Stomach smooth muscle (tissue), 2 donors: ENCODE results near the gene SPSB4.
A peak's percentile ranks its signal among the peaks of the same experiment; 100 is the strongest.

Source experiments
- H3K27ac ChIP-seq: one replicate; pipeline ENCODE4 v1.7.0; 2013; ENCODE audit warnings: mild to moderate bottlenecking, low read length, inconsistent platforms
- H3K27me3 ChIP-seq, 2 donors: one replicate each; pipeline ENCODE4 v1.7.0; 2013; ENCODE audit warnings: low read length in 2 of 2; ENCODE audit not compliant: insufficient read depth in 2 of 2, control insufficient read depth in 1 of 2
- H3K36me3 ChIP-seq, 2 donors: one replicate each; pipeline ENCODE4 v1.7.0; 2013; ENCODE audit warnings: low read length in 2 of 2; ENCODE audit not compliant: control insufficient read depth in 2 of 2, insufficient read depth in 2 of 2
- H3K4me1 ChIP-seq: one replicate; pipeline ENCODE4 v1.7.0; 2013; ENCODE audit warnings: low read length; ENCODE audit not compliant: control insufficient read depth, insufficient read depth
- H3K4me3 ChIP-seq, 2 donors: one replicate each; pipeline ENCODE4 v1.7.0; 2013; ENCODE audit warnings: low read length in 2 of 2
- H3K9ac ChIP-seq, 2 donors: one replicate each; pipeline ENCODE4 v1.7.0; 2013; ENCODE audit warnings: low read length in 2 of 2, mild to moderate bottlenecking in 1 of 2
- H3K9me3 ChIP-seq, 2 donors: one replicate each; pipeline ENCODE4 v1.7.0; 2013; ENCODE audit warnings: low read length in 2 of 2; ENCODE audit not compliant: control insufficient read depth in 2 of 2
- donor health status: healthy.
- donor health status: Pancreatic carcinoma.

Gene SPSB4

GRCh38 chr3:141021261-141021660, 29.9 kb upstream of the SPSB4 start:
- no peaks in the 10 kb centered on the region for H3K27me3 ChIP-seq
- H3K36me3 ChIP-seq = no peaks in the 10 kb centered on the region
- H3K4me3 ChIP-seq = no peak overlapping the region
- H3K9me3 ChIP-seq = no peaks in the 10 kb centered on the region
- no peaks in the 10 kb centered on the region for H3K4me1 ChIP-seq
- no peak overlapping the region for H3K9ac ChIP-seq
- H3K27ac ChIP-seq = no peak overlapping the region

- H3K27ac ChIP-seq = no peak overlapping the region
Observed at GRCh38 chr3:141030296-141030695, 20.9 kb upstream of the SPSB4 start.

GRCh38 chr3:141039589-141039988, 11.6 kb upstream of the SPSB4 start:
- peaks cover 0 to 4% of the 10 kb centered on the region in 2 donors for H3K27me3 ChIP-seq
- no peak overlapping the region for H3K9ac ChIP-seq
- no peak overlapping the region for H3K4me3 ChIP-seq
- no peaks in the 10 kb centered on the region for H3K4me1 ChIP-seq
- H3K27ac ChIP-seq = no peak overlapping the region
- H3K36me3 ChIP-seq = no peaks in the 10 kb centered on the region
- no peaks in the 10 kb centered on the region for H3K9me3 ChIP-seq

More at GRCh38 chr3:141030296-141030695, 20.9 kb upstream of the SPSB4 start:
- Histone ChIP-seq H3K27me3 (no peaks in the 10 kb centered on the region), H3K9me3 (no peaks in the 10 kb centered on the region), H3K4me1 (no peaks in the 10 kb centered on the region), H3K9ac (no peak overlapping the region), H3K36me3 (no peaks in the 10 kb centered on the region), H3K4me3 (no peak overlapping the region)

GRCh38 chr3:141044695-141045641, 6.2 kb upstream of the SPSB4 start:
- H3K9ac ChIP-seq = no peak overlapping the region
- no peaks in the 10 kb centered on the region for H3K9me3 ChIP-seq
- no peak overlapping the region for H3K27ac ChIP-seq
- H3K4me3 ChIP-seq = no peak overlapping the region
- peaks cover 4 to 14% of the 10 kb centered on the region in 2 donors for H3K27me3 ChIP-seq
- H3K4me1 ChIP-seq = no peaks in the 10 kb centered on the region
- no peaks in the 10 kb centered on the region for H3K36me3 ChIP-seq

GRCh38 chr3:141045849-141046248, 5.3 kb upstream of the SPSB4 start:
- H3K9me3 ChIP-seq = no peaks in the 10 kb centered on the region
- no peak overlapping the region for H3K9ac ChIP-seq
- H3K27me3 ChIP-seq = peaks cover 7 to 17% of the 10 kb centered on the region in 2 donors
- H3K36me3 ChIP-seq = no peaks in the 10 kb centered on the region
- H3K4me3 ChIP-seq = no peak overlapping the region
- peaks cover 5% of the 10 kb centered on the region for H3K4me1 ChIP-seq
- H3K27ac ChIP-seq = no peak overlapping the region

- no peaks in the 10 kb centered on the region for H3K9me3 ChIP-seq
- no peak overlapping the region for H3K9ac ChIP-seq
- no peaks in the 10 kb centered on the region for H3K36me3 ChIP-seq
- peaks cover 10% of the 10 kb centered on the region for H3K4me1 ChIP-seq
- peaks cover 10 to 23% of the 10 kb centered on the region in 2 donors for H3K27me3 ChIP-seq
- H3K4me3 ChIP-seq = no peak overlapping the region
- H3K27ac ChIP-seq = no peak overlapping the region
Observed at GRCh38 chr3:141047168-141047567, 4.0 kb upstream of the SPSB4 start.

- Histone ChIP-seq H3K27me3 (peaks cover 24 to 32% of the 10 kb centered on the region in 2 donors), H3K9me3 (no peaks in the 10 kb centered on the region), H3K27ac (no peak overlapping the region)
Observed at GRCh38 chr3:141049681-141050080, 1.5 kb upstream of the SPSB4 start.

GRCh38 chr3:141051443-141052200, 475 bp downstream of the SPSB4 start:
- no peak overlapping the region for H3K27ac ChIP-seq

More at GRCh38 chr3:141049681-141050080, 1.5 kb upstream of the SPSB4 start:
- H3K4me3 ChIP-seq = no peak overlapping the region
- H3K4me1 ChIP-seq = peaks cover 16% of the 10 kb centered on the region
- H3K9ac ChIP-seq = no peak overlapping the region
- no peaks in the 10 kb centered on the region for H3K36me3 ChIP-seq

GRCh38 chr3:141052201-141053069, 1.3 kb downstream of the SPSB4 start:
- Histone ChIP-seq H3K4me3 (peak overlapping the region; percentile 47 to 69), H3K36me3 (no peaks in the 10 kb centered on the region), H3K9ac (no peak overlapping the region), H3K9me3 (no peaks in the 10 kb centered on the region), H3K4me1 (peaks cover 16% of the 10 kb centered on the region), H3K27me3 (peaks cover 31 to 32% of the 10 kb centered on the region in 2 donors), H3K27ac (no peak overlapping the region)

More at GRCh38 chr3:141051443-141052200, 475 bp downstream of the SPSB4 start:
- Histone ChIP-seq H3K4me3 (peak overlapping the region; percentile 47 to 69), H3K4me1 (peaks cover 16% of the 10 kb centered on the region), H3K9me3 (no peaks in the 10 kb centered on the region), H3K27me3 (peaks cover 31 to 32% of the 10 kb centered on the region in 2 donors), H3K36me3 (no peaks in the 10 kb centered on the region), H3K9ac (no peak overlapping the region)

GRCh38 chr3:141055136-141055535, 4.0 kb downstream of the SPSB4 start:
- H3K27me3 ChIP-seq = peaks cover 18 to 25% of the 10 kb centered on the region in 2 donors
- H3K9me3 ChIP-seq = peaks cover 0 to 3% of the 10 kb centered on the region in 2 donors
- peaks cover 16% of the 10 kb centered on the region for H3K4me1 ChIP-seq
- no peak overlapping the region for H3K9ac ChIP-seq
- H3K36me3 ChIP-seq = no peaks in the 10 kb centered on the region
- no peak overlapping the region for H3K4me3 ChIP-seq
- H3K27ac ChIP-seq = no peak overlapping the region
